Suprapubic skin (tissue), 3 donors: ENCODE measurements around the gene NEXN.

Source experiments
- CTCF ChIP-seq, 2 donors: fragments of 200-600 bp in 1 of 2; fragments of 450-650 bp in 1 of 2; sonication (generic) in 1 of 2; IDR thresholded peaks; one replicate each; pipeline ENCODE4 v1.5.1; 2016 to 2019; ENCODE audit warnings: antibody characterized with exemption in 2 of 2, mild to moderate bottlenecking in 1 of 2, moderate library complexity in 1 of 2
- EP300 ChIP-seq: sonication (generic); formaldehyde crosslinking; IDR thresholded peaks from one replicate; pipeline ENCODE4 v1.6.1; 2017; ENCODE audit warnings: antibody characterized with exemption
- POLR2A ChIP-seq, 2 donors: fragments of 450-650 bp; IDR thresholded peaks; one replicate each; pipeline ENCODE4 v1.6.1; 2017; ENCODE audit warnings: antibody characterized with exemption in 2 of 2, mild to moderate bottlenecking in 2 of 2, moderate library complexity in 2 of 2

- no peak for TF ChIP-seq CTCF (IDR thresholded peaks at IDR 0.05)
- TF ChIP-seq POLR2A (IDR thresholded peaks at IDR 0.05): no peak
- TF ChIP-seq EP300: no peak
These were observed 67.3 kb downstream of the NEXN start for GRCh38 chr1:77955709-77956108.
